B cell (primary cell): ENCODE results near the gene CABP5. TPM values are rescaled to one million over a fixed set of nuclear protein-coding genes. Genes with fewer than 3 reads are reported as not detected.

ENCODE experiments used
- ATAC-seq: fragments of 200-7000 bp; cut with Tn5 transposase; one replicate; pipeline ENCODE4 v1.10.0; 2021; ENCODE audit warnings: low read depth, mild to moderate bottlenecking, moderate number of reproducible peaks, moderate library complexity
- CTCF ChIA-PET: fragments of 350-600 bp; sonication (Branson Sonifier 250); formaldehyde crosslinking; loops from one replicate; lab custom pipeline; 2021; ENCODE audit warnings: antibody characterized with exemption, inconsistent platforms; lab: Charles Lee
- POLR2A ChIA-PET: fragments of 350-600 bp; sonication (Branson Sonifier 250); formaldehyde crosslinking; loops from one replicate; lab custom pipeline; 2021; ENCODE audit warnings: antibody characterized with exemption; lab: Charles Lee
- DNase-seq: peaks from one replicate; pipeline ENCODE4 v3.0.0; 2013
- H2AFZ ChIP-seq: 2 replicates; pipeline ENCODE4 v1.6.1; 2012; ENCODE audit warnings: mild to moderate bottlenecking, low read depth, low read length; ENCODE audit not compliant: insufficient read depth, poor library complexity, severe bottlenecking
- H3K27ac ChIP-seq, 2 donors: 1 replicate in 1 of 2; 2 replicates in 1 of 2; pipeline ENCODE4 v1.5.1; 2012 to 2013; ENCODE audit warnings: low read length in 2 of 2, mild to moderate bottlenecking in 2 of 2, moderate library complexity in 1 of 2
- H3K27me3 ChIP-seq, 4 experiments: fragments of 200-600 bp in 1 of 4; sonication (generic) in 1 of 4; replicated peaks in 1 of 4; 1 replicate in 2 of 4; 2 replicates in 2 of 4; pipeline versions ENCODE4 v1.6.1 to v1.7.0; 2013 to 2016; ENCODE audit warnings: low read length in 3 of 4, mild to moderate bottlenecking in 2 of 4, mixed read lengths in 1 of 4, moderate library complexity in 1 of 4; ENCODE audit not compliant: insufficient read depth in 4 of 4, control insufficient read depth in 3 of 4; ENCODE audit errors: control extremely low read depth in 1 of 4
- H3K36me3 ChIP-seq, 2 experiments: replicated peaks in 1 of 2; 1 replicate in 1 of 2; 2 replicates in 1 of 2; pipeline versions ENCODE4 v1.6.1 to v1.7.1; 2013; ENCODE audit warnings: low read length in 1 of 2; ENCODE audit not compliant: insufficient read depth in 2 of 2, control insufficient read depth in 1 of 2; ENCODE audit errors: control extremely low read depth in 1 of 2, extremely low read depth in 1 of 2
- H3K4me1 ChIP-seq, 2 donors: fragments of 200-600 bp in 1 of 2; sonication (generic) in 1 of 2; 1 replicate in 1 of 2; 2 replicates in 1 of 2; pipeline versions ENCODE4 v1.5.1 to v1.6.1; 2013 to 2017; ENCODE audit warnings: low read length in 2 of 2; ENCODE audit not compliant: control insufficient read depth in 2 of 2, insufficient read depth in 2 of 2
- H3K4me2 ChIP-seq: replicated peaks from 2 replicates; pipeline ENCODE3; 2012; ENCODE audit warnings: mild to moderate bottlenecking, low read depth, low read length; ENCODE audit not compliant: poor library complexity, severe bottlenecking
- H3K4me3 ChIP-seq, 5 experiments: fragments of 200-600 bp in 1 of 5; sonication (generic) in 1 of 5; 1 replicate in 3 of 5; 2 replicates in 2 of 5; pipeline versions ENCODE4 v1.5.1 to v1.7.0; 2011 to 2016; ENCODE audit warnings: low read length in 4 of 5, mild to moderate bottlenecking in 4 of 5, low read depth in 2 of 5, control low read depth in 1 of 5, moderate library complexity in 1 of 5; ENCODE audit not compliant: insufficient read depth in 1 of 5; ENCODE audit errors: control extremely low read depth in 1 of 5, extremely low read depth in 1 of 5
- H3K79me2 ChIP-seq: fragments of 200-600 bp; sonication (generic); one replicate; pipeline ENCODE4 v1.6.0; 2016; ENCODE audit warnings: low read length; ENCODE audit not compliant: control insufficient read depth, insufficient read depth
- H3K9ac ChIP-seq: fragments of 200-600 bp; sonication (generic); 2 replicates; pipeline ENCODE4 v1.6.1; 2017; ENCODE audit warnings: mild to moderate bottlenecking, low read length, moderate library complexity
- H3K9me3 ChIP-seq, 3 donors: one replicate each; pipeline versions ENCODE4 v1.6.1 to v1.7.1; 2013; ENCODE audit warnings: low read length in 2 of 3; ENCODE audit not compliant: control insufficient read depth in 2 of 3, insufficient read depth in 1 of 3; ENCODE audit errors: control extremely low read depth in 1 of 3
- H4K20me1 ChIP-seq: 2 replicates; pipeline ENCODE4 v1.6.0; 2012; ENCODE audit warnings: mild to moderate bottlenecking, low read length; ENCODE audit not compliant: insufficient read depth, control insufficient read depth, poor library complexity, severe bottlenecking
- H3K27ac Mint-ChIP-seq: one replicate; pipeline ENCODE4 v1.8.0; 2021; ENCODE audit warnings: mixed read lengths
- H3K27me3 Mint-ChIP-seq: one replicate; pipeline ENCODE4 v1.8.0; 2021; ENCODE audit warnings: mixed read lengths
- H3K4me1 Mint-ChIP-seq: one replicate; pipeline ENCODE4 v1.8.0; 2021; ENCODE audit warnings: mixed read lengths
- H3K4me3 Mint-ChIP-seq: one replicate; pipeline ENCODE4 v1.8.0; 2021; ENCODE audit warnings: mixed read lengths
- H3K9me3 Mint-ChIP-seq: one replicate; pipeline ENCODE4 v1.8.0; 2022; ENCODE audit warnings: mixed read lengths; ENCODE audit not compliant: insufficient read depth
- EZH2 ChIP-seq: IDR thresholded peaks from 2 replicates; pipeline ENCODE4 v1.6.1; 2012; ENCODE audit warnings: borderline replicate concordance, low read depth, mild to moderate bottlenecking, moderate library complexity, low read length; ENCODE audit not compliant: insufficient read depth, poor library complexity, severe bottlenecking
- WGBS: methylation state at CpG from one replicate; pipeline ENCODE4 v1.1.5; 2013; ENCODE audit warnings: missing lambda C conversion rate; ENCODE audit not compliant: insufficient coverage; 5-methylcytosine and 5-hydroxymethylcytosine counted together
- intact Hi-C: fragments of 100-400 bp; cut with micrococcal nuclease; formaldehyde crosslinking; loops from one replicate; pipeline ENCODE4 v1.10.0; 2022
- polyA plus RNA-seq: library from polyadenylated mRNA; depleted of rRNA; stranded (reverse); fragments of >200 nt; gene quantifications from 2 replicates; pipeline ENCODE4 v1.2.3, GENCODE V29; 2012
- total RNA-seq, 2 donors: library from RNA; stranded (reverse); fragments of 120-200 nt in 1 of 2; gene quantifications; 1 replicate in 1 of 2; 2 replicates in 1 of 2; pipeline versions ENCODE4 v1.2.3 to v1.2.4, GENCODE V29; 2013 to 2022
- TF ChIP-seq, protein P1 (sequence below): fragments of 200-600 bp; IDR thresholded peaks from one replicate; pipeline ENCODE4 v1.8.0; 2022; ENCODE audit warnings: antibody characterized with exemption, mild to moderate bottlenecking

CABP5 gene
- total and polyA plus RNA-seq, 2 donors (not counting 1 experiment from before 2014, with no cell fraction given), result not detected

- intact Hi-C loops, result no loop called here
- ATAC-seq, result no peak
- CTCF ChIA-PET, result no interaction called here
Measured at GRCh38 chr19:48044561-48044960, 682 bp upstream of the CABP5 start.

DNA sequence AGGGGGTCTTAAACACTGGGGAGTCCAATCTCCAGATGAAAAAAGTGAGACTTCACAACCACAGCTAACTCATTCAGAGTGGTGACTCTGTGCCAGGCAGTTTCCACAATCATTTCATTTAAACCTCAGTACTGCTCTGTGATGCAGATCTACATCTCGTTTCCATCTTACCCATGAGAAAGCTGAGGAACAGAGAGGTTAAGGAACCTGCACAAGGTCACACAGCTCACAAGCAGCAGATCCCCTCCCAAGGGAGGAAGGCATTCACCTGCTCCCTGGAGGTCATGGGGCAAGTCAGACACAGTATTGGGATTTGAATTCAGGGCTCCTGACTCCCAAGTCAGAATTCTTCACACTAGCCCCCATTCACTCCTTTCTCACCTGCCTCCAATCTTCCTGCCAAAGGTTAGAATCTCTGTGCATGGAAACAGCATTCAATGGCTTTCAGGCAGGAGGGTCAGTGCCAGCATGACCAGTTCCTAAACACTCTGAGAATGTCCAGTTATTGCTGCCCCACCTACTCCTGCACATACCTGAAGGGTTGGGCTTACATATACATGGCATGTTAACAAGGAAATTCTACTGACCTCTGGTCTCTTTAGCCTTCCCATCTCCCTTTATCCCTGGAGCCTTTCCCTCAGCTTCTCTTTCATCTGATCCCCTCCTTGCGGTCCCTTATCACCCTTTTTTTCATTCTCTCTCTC, 1.9 kb downstream of the CABP5 start:
- CTCF ChIA-PET, result no interaction called here
- Histone ChIP-seq H3K27ac (no peak overlapping the region), H3K36me3 (no peaks in the 10 kb centered on the region), H3K9me3 (peaks cover 0 to 15% (median 4%) of the 10 kb centered on the region in 3 donors), H3K4me2 (no peak overlapping the region), H4K20me1 (no peaks in the 10 kb centered on the region), H2AFZ (no peak overlapping the region), H3K4me1 (no peaks in the 10 kb centered on the region), H3K27me3 (peaks cover 0 to 10% (median 0%) of the 10 kb centered on the region in 4 experiments), H3K79me2 (no peaks in the 10 kb centered on the region), H3K4me3 (no peak overlapping the region), H3K9ac (no peak overlapping the region)
- ATAC-seq, result no peak
- POLR2A ChIA-PET, result no interaction called here
- TF ChIP-seq, protein P1, sequence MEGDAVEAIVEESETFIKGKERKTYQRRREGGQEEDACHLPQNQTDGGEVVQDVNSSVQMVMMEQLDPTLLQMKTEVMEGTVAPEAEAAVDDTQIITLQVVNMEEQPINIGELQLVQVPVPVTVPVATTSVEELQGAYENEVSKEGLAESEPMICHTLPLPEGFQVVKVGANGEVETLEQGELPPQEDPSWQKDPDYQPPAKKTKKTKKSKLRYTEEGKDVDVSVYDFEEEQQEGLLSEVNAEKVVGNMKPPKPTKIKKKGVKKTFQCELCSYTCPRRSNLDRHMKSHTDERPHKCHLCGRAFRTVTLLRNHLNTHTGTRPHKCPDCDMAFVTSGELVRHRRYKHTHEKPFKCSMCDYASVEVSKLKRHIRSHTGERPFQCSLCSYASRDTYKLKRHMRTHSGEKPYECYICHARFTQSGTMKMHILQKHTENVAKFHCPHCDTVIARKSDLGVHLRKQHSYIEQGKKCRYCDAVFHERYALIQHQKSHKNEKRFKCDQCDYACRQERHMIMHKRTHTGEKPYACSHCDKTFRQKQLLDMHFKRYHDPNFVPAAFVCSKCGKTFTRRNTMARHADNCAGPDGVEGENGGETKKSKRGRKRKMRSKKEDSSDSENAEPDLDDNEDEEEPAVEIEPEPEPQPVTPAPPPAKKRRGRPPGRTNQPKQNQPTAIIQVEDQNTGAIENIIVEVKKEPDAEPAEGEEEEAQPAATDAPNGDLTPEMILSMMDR, result no peak
- no peak for TF ChIP-seq EZH2
- WGBS, result 80% methylated on average over 1 of the region's 2 CpGs
- intact Hi-C loops, result no loop called here
- H3K9me3 Mint-ChIP-seq, result no peaks in the 10 kb centered on the region
- no peaks in the 10 kb centered on the region for H3K4me1 Mint-ChIP-seq
- H3K27ac Mint-ChIP-seq, result no peak overlapping the region
- no peak for DNase-seq
- no peak overlapping the region for H3K4me3 Mint-ChIP-seq
- peaks cover 40% of the 10 kb centered on the region for H3K27me3 Mint-ChIP-seq

More at GRCh38 chr19:48044561-48044960, 682 bp upstream of the CABP5 start:
- no peaks in the 10 kb centered on the region for H3K36me3 ChIP-seq
- Mint-ChIP-seq H3K27me3 (peaks cover 32% of the 10 kb centered on the region), H3K9me3 (no peaks in the 10 kb centered on the region), H3K4me3 (no peak overlapping the region), H3K4me1 (no peaks in the 10 kb centered on the region), H3K27ac (no peak overlapping the region)
- 91% methylated on average over 3 of the region's 5 CpGs for WGBS
- no peak overlapping the region for H3K4me3 ChIP-seq
- no peak overlapping the region for H2AFZ ChIP-seq
- H3K4me1 ChIP-seq, result no peaks in the 10 kb centered on the region
- no peak for DNase-seq
- peaks cover 0 to 10% (median 0%) of the 10 kb centered on the region in 4 experiments for H3K27me3 ChIP-seq
- TF ChIP-seq, protein P1, result no peak
- no peak for TF ChIP-seq EZH2
- H4K20me1 ChIP-seq, result no peaks in the 10 kb centered on the region
- POLR2A ChIA-PET, result no interaction called here
- no peak overlapping the region for H3K27ac ChIP-seq
- no peak overlapping the region for H3K4me2 ChIP-seq
- H3K9ac ChIP-seq, result no peak overlapping the region
- no peaks in the 10 kb centered on the region for H3K79me2 ChIP-seq
- H3K9me3 ChIP-seq, result peaks cover 0 to 4% (median 0%) of the 10 kb centered on the region in 3 donors
